Peyer's patch (tissue), 4 donors: Measurements from ENCODE around the gene FAM229A.
A peak's percentile ranks its signal among the peaks of the same experiment; 100 is the strongest.

Experiments used
- CTCF ChIP-seq, 6 experiments: fragments of 450-650 bp in 4 of 6; fragments of 200-600 bp in 2 of 6; sonication (generic) in 1 of 6; IDR thresholded peaks; one replicate each; pipeline ENCODE4 v1.5.1; 2017 to 2019; ENCODE audit warnings: antibody characterized with exemption in 6 of 6, mild to moderate bottlenecking in 3 of 6, moderate library complexity in 1 of 6
- POLR2A ChIP-seq, 2 donors: fragments of 450-650 bp; IDR thresholded peaks; one replicate each; pipeline ENCODE4 v1.5.1; 2017; ENCODE audit warnings: antibody characterized with exemption in 2 of 2, mild to moderate bottlenecking in 2 of 2, moderate library complexity in 2 of 2

GRCh38 chr1:32394141-32394889 is 32.0 kb upstream of the FAM229A start, which contains the start of gene BSDC1:
- no peak for TF ChIP-seq CTCF (IDR thresholded peaks at IDR 0.05)
- TF ChIP-seq POLR2A (IDR thresholded peaks at IDR 0.05), result peak; percentile 80 to 95
